ENCODE results near the gene NMNAT2. TPM values are rescaled to one million over a fixed set of nuclear protein-coding genes. Genes with fewer than 3 reads are reported as not detected.

NMNAT2 gene
- total RNA-seq, 2 donors from 2014 or later = 1.7 to 5.1 TPM

DNA sequence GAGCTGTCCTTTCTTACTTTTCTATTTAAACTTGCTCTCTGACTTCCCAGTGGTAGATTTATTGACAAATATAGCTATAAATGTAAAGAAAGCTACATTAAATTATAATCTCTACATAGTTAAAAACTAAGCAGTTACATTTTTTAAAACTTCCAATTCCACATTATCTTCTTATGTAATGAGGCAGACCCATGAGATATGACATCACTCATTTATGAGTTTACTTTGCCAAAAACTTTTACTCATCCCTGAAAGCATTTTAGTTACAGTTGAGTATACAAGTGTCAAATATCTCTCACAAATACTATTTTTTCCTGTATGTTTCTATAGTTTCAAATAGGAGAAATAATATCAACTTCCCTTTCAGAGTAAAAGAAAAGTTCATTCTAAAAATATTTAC is 3.8 kb downstream of the NMNAT2 start:
- Mint-ChIP-seq H3K4me1 (peaks cover 17% of the 10 kb centered on the region), H3K27me3 (ENCODE audit: insufficient read depth) (peaks cover 42% of the 10 kb centered on the region), H3K27ac (no peak overlapping the region), H3K36me3 (ENCODE audit: low read depth) (no peaks in the 10 kb centered on the region), H3K4me3 (no peak overlapping the region), H3K9me3 (peaks cover 4% of the 10 kb centered on the region)
- H3K27me3 ChIP-seq (ENCODE audit: control insufficient read depth, insufficient read depth, low read length, poor library complexity, severe bottlenecking) = peaks cover 47% of the 10 kb centered on the region
- no peaks in the 10 kb centered on the region for H3K36me3 ChIP-seq (ENCODE audit: control insufficient read depth, insufficient read depth, low read length)
- TF ChIP-seq, protein P1, sequence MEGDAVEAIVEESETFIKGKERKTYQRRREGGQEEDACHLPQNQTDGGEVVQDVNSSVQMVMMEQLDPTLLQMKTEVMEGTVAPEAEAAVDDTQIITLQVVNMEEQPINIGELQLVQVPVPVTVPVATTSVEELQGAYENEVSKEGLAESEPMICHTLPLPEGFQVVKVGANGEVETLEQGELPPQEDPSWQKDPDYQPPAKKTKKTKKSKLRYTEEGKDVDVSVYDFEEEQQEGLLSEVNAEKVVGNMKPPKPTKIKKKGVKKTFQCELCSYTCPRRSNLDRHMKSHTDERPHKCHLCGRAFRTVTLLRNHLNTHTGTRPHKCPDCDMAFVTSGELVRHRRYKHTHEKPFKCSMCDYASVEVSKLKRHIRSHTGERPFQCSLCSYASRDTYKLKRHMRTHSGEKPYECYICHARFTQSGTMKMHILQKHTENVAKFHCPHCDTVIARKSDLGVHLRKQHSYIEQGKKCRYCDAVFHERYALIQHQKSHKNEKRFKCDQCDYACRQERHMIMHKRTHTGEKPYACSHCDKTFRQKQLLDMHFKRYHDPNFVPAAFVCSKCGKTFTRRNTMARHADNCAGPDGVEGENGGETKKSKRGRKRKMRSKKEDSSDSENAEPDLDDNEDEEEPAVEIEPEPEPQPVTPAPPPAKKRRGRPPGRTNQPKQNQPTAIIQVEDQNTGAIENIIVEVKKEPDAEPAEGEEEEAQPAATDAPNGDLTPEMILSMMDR (conservative IDR thresholded peaks at IDR 0.05) = no peak
- H3K4me3 ChIP-seq (ENCODE audit: low read length) = no peak overlapping the region
- H3K9me3 ChIP-seq (ENCODE audit: control insufficient read depth, low read length) = no peaks in the 10 kb centered on the region
- no peak for DNase-seq
- H3K9ac ChIP-seq (ENCODE audit: extremely low read depth, low read length, poor library complexity, severe bottlenecking) = no peak overlapping the region
- no peak overlapping the region for H3K27ac ChIP-seq (ENCODE audit: low read depth, low read length)
- H3K4me1 ChIP-seq (ENCODE audit: control insufficient read depth, insufficient read depth, low read length) = no peaks in the 10 kb centered on the region

DNA sequence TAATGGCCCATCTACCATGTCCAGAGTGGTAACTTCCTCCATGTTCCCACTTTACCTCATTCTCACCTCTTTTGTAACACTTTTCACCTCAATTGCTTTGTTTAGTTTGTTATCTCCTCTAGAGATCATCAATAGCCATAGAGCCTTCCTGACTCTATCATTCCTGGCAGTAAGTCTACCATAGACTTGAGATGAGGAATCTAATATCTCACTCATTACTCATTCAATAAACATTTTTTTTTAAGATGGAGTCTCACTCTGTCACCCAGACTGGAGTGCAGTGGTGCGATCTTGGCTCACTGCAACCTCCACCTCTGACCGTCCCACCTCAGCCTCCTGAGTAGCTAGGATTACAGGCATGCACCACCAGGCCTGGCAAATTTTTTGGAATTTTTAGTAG is 7.1 kb downstream of the NMNAT2 start:
- no peak for DNase-seq
- H3K9me3 Mint-ChIP-seq = peaks cover 4% of the 10 kb centered on the region
- H3K27me3 Mint-ChIP-seq (ENCODE audit: insufficient read depth) = peaks cover 9% of the 10 kb centered on the region
- peaks cover 14% of the 10 kb centered on the region for H3K27me3 ChIP-seq (ENCODE audit: control insufficient read depth, insufficient read depth, low read length, poor library complexity, severe bottlenecking)
- H3K4me3 ChIP-seq (ENCODE audit: low read length) = no peak overlapping the region
- no peaks in the 10 kb centered on the region for H3K4me1 ChIP-seq (ENCODE audit: control insufficient read depth, insufficient read depth, low read length)
- TF ChIP-seq, protein P1 (conservative IDR thresholded peaks at IDR 0.05) = no peak
- no peak overlapping the region for H3K27ac ChIP-seq (ENCODE audit: low read depth, low read length)
- 90 to 100% methylated on average over 2 of the region's 2 CpGs for WGBS, 2 experiments (ENCODE audit: insufficient coverage in 1 of 2, insufficient read length in 1 of 2)
- no peak overlapping the region for H3K9ac ChIP-seq (ENCODE audit: extremely low read depth, low read length, poor library complexity, severe bottlenecking)
- no peak overlapping the region for H3K4me3 Mint-ChIP-seq
- H3K36me3 ChIP-seq (ENCODE audit: control insufficient read depth, insufficient read depth, low read length) = no peaks in the 10 kb centered on the region
- H3K9me3 ChIP-seq (ENCODE audit: control insufficient read depth, low read length) = no peaks in the 10 kb centered on the region
- peaks cover 3% of the 10 kb centered on the region for H3K4me1 Mint-ChIP-seq
- no peaks in the 10 kb centered on the region for H3K36me3 Mint-ChIP-seq (ENCODE audit: low read depth)
- no peak overlapping the region for H3K27ac Mint-ChIP-seq

DNA sequence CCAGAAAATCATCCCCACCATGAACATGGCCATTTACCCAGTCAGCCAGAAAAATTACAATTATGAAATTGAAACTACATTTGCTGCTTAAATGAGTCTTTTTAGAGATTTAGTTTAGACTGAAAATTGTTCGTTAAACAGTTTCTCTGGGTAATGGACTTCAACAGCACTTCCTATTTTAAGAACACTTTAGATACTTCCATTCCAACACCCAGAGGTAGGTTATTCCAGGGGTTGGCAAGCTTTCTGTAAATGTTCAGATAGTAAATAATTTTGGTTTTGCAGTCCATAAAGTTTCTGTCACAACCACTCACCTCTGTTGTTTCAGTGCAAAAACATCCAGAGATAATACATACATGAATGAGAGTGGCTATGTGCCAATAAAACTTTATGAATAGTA is 10.2 kb downstream of the NMNAT2 start:
- no peak overlapping the region for H3K9ac ChIP-seq (ENCODE audit: extremely low read depth, low read length, poor library complexity, severe bottlenecking)
- 90% methylated on average over 1 of the region's 1 CpG; no CpG with 5 or more reads in 1 of the 2 experiments for WGBS, 2 experiments (ENCODE audit: insufficient coverage in 1 of 2, insufficient read length in 1 of 2)
- H3K4me1 Mint-ChIP-seq = peaks cover 12% of the 10 kb centered on the region
- no peak overlapping the region for H3K4me3 Mint-ChIP-seq
- peaks cover 4% of the 10 kb centered on the region for H3K9me3 Mint-ChIP-seq
- no peak overlapping the region for H3K4me3 ChIP-seq (ENCODE audit: low read length)
- H3K36me3 ChIP-seq (ENCODE audit: control insufficient read depth, insufficient read depth, low read length) = no peaks in the 10 kb centered on the region
- H3K27me3 Mint-ChIP-seq (ENCODE audit: insufficient read depth) = no peaks in the 10 kb centered on the region
- H3K27ac ChIP-seq (ENCODE audit: low read depth, low read length) = no peak overlapping the region
- H3K27ac Mint-ChIP-seq = no peak overlapping the region
- H3K9me3 ChIP-seq (ENCODE audit: control insufficient read depth, low read length) = no peaks in the 10 kb centered on the region
- no peaks in the 10 kb centered on the region for H3K27me3 ChIP-seq (ENCODE audit: control insufficient read depth, insufficient read depth, low read length, poor library complexity, severe bottlenecking)
- TF ChIP-seq, protein P1 (conservative IDR thresholded peaks at IDR 0.05) = no peak
- H3K4me1 ChIP-seq (ENCODE audit: control insufficient read depth, insufficient read depth, low read length) = no peaks in the 10 kb centered on the region
- DNase-seq = no peak
- no peaks in the 10 kb centered on the region for H3K36me3 Mint-ChIP-seq (ENCODE audit: low read depth)
